ENCODE data around the gene SLC24A2.

Gene SLC24A2

DNA sequence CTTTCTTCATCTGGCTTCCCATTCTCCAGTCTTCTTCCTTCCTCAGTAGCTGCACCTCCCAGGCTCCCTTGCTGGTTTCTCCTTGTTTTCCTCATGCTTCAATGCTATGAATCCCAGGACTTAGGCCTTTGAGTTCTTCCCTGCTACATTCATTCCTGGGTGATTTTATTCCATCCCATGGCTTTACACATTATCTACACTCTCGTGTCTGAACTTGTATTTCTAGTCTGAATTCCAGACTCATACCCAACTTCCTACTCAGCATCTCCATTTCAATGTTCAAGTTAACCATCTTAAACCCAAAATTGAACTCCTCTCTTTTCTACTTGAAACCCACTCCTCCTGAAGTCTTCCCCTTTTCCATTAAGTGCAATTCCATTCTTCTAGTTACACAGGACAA, 20.0 kb downstream of the SLC24A2 start:
- no peak overlapping the region for H3K4me3 ChIP-seq (replicated peaks; ENCODE audit: low read depth, low read length)
- DNase-seq (ENCODE audit: low read depth), result no peak
- TF ChIP-seq, protein P1, sequence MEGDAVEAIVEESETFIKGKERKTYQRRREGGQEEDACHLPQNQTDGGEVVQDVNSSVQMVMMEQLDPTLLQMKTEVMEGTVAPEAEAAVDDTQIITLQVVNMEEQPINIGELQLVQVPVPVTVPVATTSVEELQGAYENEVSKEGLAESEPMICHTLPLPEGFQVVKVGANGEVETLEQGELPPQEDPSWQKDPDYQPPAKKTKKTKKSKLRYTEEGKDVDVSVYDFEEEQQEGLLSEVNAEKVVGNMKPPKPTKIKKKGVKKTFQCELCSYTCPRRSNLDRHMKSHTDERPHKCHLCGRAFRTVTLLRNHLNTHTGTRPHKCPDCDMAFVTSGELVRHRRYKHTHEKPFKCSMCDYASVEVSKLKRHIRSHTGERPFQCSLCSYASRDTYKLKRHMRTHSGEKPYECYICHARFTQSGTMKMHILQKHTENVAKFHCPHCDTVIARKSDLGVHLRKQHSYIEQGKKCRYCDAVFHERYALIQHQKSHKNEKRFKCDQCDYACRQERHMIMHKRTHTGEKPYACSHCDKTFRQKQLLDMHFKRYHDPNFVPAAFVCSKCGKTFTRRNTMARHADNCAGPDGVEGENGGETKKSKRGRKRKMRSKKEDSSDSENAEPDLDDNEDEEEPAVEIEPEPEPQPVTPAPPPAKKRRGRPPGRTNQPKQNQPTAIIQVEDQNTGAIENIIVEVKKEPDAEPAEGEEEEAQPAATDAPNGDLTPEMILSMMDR (IDR thresholded peaks at IDR 0.05; ENCODE audit: low read length, missing control alignments), result no peak

DNA sequence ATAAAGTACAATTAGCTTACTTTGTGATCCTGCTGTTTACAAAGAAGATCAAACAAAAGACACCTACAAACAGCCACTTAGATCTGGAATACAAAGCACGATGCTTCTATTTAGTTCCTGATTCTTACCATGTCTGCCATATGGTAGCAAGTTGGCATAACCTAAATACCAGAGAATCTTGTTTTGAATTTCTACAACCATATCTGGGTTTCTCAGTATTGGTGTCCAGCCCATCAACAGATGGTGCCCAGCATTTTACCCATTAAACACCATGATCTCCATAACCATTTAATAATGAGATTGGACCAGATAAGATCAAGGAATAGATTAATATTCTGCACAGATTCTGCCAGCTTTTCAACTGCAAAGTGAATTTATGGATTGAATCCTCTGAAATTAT, 29.8 kb downstream of the SLC24A2 start:
- TF ChIP-seq, protein P1 (IDR thresholded peaks at IDR 0.05; ENCODE audit: low read length, missing control alignments), result no peak
- no peak overlapping the region for H3K4me3 ChIP-seq (replicated peaks; ENCODE audit: low read depth, low read length)
- no peak for DNase-seq (ENCODE audit: low read depth)

GRCh38 chr9:19757745-19758144, 31.1 kb downstream of the SLC24A2 start:
- no peak overlapping the region for H3K4me3 ChIP-seq (replicated peaks; ENCODE audit: low read depth, low read length)
- TF ChIP-seq, protein P1 (IDR thresholded peaks at IDR 0.05; ENCODE audit: low read length, missing control alignments), result no peak

GRCh38 chr9:19754921-19755320, 33.9 kb downstream of the SLC24A2 start:
- TF ChIP-seq, protein P1 (IDR thresholded peaks at IDR 0.05; ENCODE audit: low read length, missing control alignments), result no peak
- no peak for DNase-seq (ENCODE audit: low read depth)
- H3K4me3 ChIP-seq (replicated peaks; ENCODE audit: low read depth, low read length), result no peak overlapping the region

More at GRCh38 chr9:19757745-19758144, 31.1 kb downstream of the SLC24A2 start:
- DNase-seq (ENCODE audit: low read depth), result no peak

GRCh38 chr9:19748278-19749126, 40.3 kb downstream of the SLC24A2 start:
- H3K4me3 ChIP-seq (replicated peaks; ENCODE audit: low read depth, low read length), result no peak overlapping the region
- DNase-seq (ENCODE audit: low read depth), result peak; percentile 60
- TF ChIP-seq, protein P1 (IDR thresholded peaks at IDR 0.05; ENCODE audit: low read length, missing control alignments), result no peak

DNA sequence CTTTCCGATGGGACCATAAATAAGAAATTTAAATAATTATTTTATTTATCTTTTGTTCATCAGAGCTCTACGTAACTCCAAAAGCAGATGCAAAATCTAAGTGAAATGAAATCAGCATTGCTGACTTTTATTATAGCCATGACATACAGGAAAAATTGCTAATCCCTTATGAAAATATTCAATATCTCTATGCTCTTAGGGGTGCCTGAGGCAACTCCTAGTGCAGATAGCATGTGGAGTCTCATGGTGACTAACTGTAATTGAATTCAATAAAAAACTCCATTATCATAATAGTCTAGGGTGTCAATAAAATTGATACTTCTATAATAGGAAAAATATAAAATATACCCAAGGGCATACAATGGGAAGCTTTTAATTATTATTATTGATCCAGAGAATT, 42.6 kb downstream of the SLC24A2 start:
- TF ChIP-seq, protein P1 (IDR thresholded peaks at IDR 0.05; ENCODE audit: low read length, missing control alignments), result no peak
- DNase-seq (ENCODE audit: low read depth), result no peak
- H3K4me3 ChIP-seq (replicated peaks; ENCODE audit: low read depth, low read length), result no peak overlapping the region

GRCh38 chr9:19741178-19741577, 47.7 kb downstream of the SLC24A2 start:
- no peak overlapping the region for H3K4me3 ChIP-seq (replicated peaks; ENCODE audit: low read depth, low read length)
- no peak for DNase-seq (ENCODE audit: low read depth)
- TF ChIP-seq, protein P1 (IDR thresholded peaks at IDR 0.05; ENCODE audit: low read length, missing control alignments), result no peak

Data from fibroblast of pulmonary artery (primary cell).